GM12878 (cell line): ENCODE measurements around the gene SEC31A. TPM values are rescaled to one million over a fixed set of nuclear protein-coding genes. Genes with fewer than 3 reads are reported as not detected.
A peak's percentile ranks its signal among the peaks of the same experiment; 100 is the strongest.

ENCODE experiments used
- BMI1 ChIP-seq: fragments of 450-650 bp; IDR thresholded peaks from 2 replicates; pipeline ENCODE4 v1.6.1; 2016; ENCODE audit warnings: mild to moderate bottlenecking, moderate library complexity, borderline replicate concordance
- CHD1 ChIP-seq: IDR thresholded peaks from 2 replicates; pipeline ENCODE4 v1.6.1; 2012; ENCODE audit warnings: low read depth, low read length, improper control_type of control experiment
- EZH2 ChIP-seq: IDR thresholded peaks from 2 replicates; pipeline ENCODE4 v1.6.1; 2012; ENCODE audit warnings: low read depth, mild to moderate bottlenecking, control low read depth, inconsistent platforms, low read length, borderline replicate concordance; ENCODE audit not compliant: control insufficient read depth
- HDAC6 ChIP-seq: fragments of 200-600 bp; sonication (generic); IDR thresholded peaks from one replicate; pipeline ENCODE4 v1.8.0; 2017; ENCODE audit warnings: antibody characterized with exemption; ENCODE audit not compliant: unreplicated experiment
- LARP7 ChIP-seq: fragments of 450-650 bp; IDR thresholded peaks from 2 replicates; pipeline ENCODE4 v1.6.1; 2017; ENCODE audit warnings: mild to moderate bottlenecking
- MTA3 ChIP-seq: IDR thresholded peaks from 2 replicates; pipeline ENCODE4 v1.6.1; 2012; ENCODE audit warnings: low read length, inconsistent platforms, borderline replicate concordance
- POLR2AphosphoS2 ChIP-seq: IDR thresholded peaks from 2 replicates; pipeline ENCODE4 v1.6.1; 2011; ENCODE audit warnings: low read depth, mild to moderate bottlenecking, low read length, improper control_type of control experiment, moderate library complexity
- TCF3 ChIP-seq: IDR thresholded peaks from 2 replicates; pipeline ENCODE4 v1.6.1; 2012; ENCODE audit warnings: low read depth, mild to moderate bottlenecking, low read length, borderline replicate concordance; ENCODE audit not compliant: insufficient read depth
- polyA plus RNA-seq, 11 experiments: library from polyadenylated mRNA; depleted of rRNA in 4 of 11; unstranded in 6 of 11; stranded (reverse) in 5 of 11; fragments of >200 nt; fragmentation: Nextera tagmentation in 4 of 11; fragmentation: Illumina TruSeq in 1 of 11; extraction: Ambion mirVana in 4 of 11; extraction: Trizol in 1 of 11; gene quantifications; 1 replicate in 1 of 11; 2 replicates in 10 of 11; pipeline versions ENCODE4 v1.2.1 to v1.2.3, GENCODE V29; 2011 to 2016; ENCODE audit warnings: inconsistent platforms in 2 of 11, missing spikeins in 2 of 11, low read depth in 1 of 11
- total RNA-seq, 4 experiments: library from RNA; depleted of rRNA in 3 of 4; stranded (reverse); fragments of >200 nt in 3 of 4; fragmentation: Illumina TruSeq in 1 of 4; extraction: Trizol in 1 of 4; gene quantifications; 2 replicates each; pipeline versions ENCODE4 v1.2.1 to v1.2.3, GENCODE V29; 2013 to 2021
- TF ChIP-seq, protein P1 (sequence below): fragments of 450-650 bp; IDR thresholded peaks from 2 replicates; pipeline ENCODE4 v1.6.1; 2017; ENCODE audit warnings: low read depth, mild to moderate bottlenecking, moderate library complexity
- TF ChIP-seq, protein P2 (sequence below): fragments of 450-650 bp; IDR thresholded peaks from 2 replicates; pipeline ENCODE4 v1.6.1; 2017; ENCODE audit warnings: borderline replicate concordance
- TF ChIP-seq, protein P3 (sequence below): IDR thresholded peaks from 2 replicates; pipeline ENCODE4 v1.6.1; 2012; ENCODE audit warnings: low read depth, low read length, improper control_type of control experiment
- TF ChIP-seq, protein P4 (sequence below): fragments of 450-650 bp; IDR thresholded peaks from 2 replicates; pipeline ENCODE4 v1.6.1; 2017; ENCODE audit warnings: mild to moderate bottlenecking, moderate library complexity
- TF ChIP-seq, protein P5 (sequence below): fragments of 450-650 bp; formaldehyde crosslinking; IDR thresholded peaks from 2 replicates; pipeline ENCODE4 v1.5.0; 2022; ENCODE audit warnings: mild to moderate bottlenecking, missing genetic modification characterization
- TF ChIP-seq, protein P6 (sequence below): IDR thresholded peaks from 2 replicates; pipeline ENCODE4 v1.6.1; 2012; ENCODE audit warnings: low read depth, low read length, improper control_type of control experiment

Gene SEC31A
- total and polyA plus RNA-seq, 10 of the 15 experiments (the other 5 are each of a cell fraction or from before 2014, with no cell fraction given): 74.6 to 171 (median 129) TPM

DNA sequence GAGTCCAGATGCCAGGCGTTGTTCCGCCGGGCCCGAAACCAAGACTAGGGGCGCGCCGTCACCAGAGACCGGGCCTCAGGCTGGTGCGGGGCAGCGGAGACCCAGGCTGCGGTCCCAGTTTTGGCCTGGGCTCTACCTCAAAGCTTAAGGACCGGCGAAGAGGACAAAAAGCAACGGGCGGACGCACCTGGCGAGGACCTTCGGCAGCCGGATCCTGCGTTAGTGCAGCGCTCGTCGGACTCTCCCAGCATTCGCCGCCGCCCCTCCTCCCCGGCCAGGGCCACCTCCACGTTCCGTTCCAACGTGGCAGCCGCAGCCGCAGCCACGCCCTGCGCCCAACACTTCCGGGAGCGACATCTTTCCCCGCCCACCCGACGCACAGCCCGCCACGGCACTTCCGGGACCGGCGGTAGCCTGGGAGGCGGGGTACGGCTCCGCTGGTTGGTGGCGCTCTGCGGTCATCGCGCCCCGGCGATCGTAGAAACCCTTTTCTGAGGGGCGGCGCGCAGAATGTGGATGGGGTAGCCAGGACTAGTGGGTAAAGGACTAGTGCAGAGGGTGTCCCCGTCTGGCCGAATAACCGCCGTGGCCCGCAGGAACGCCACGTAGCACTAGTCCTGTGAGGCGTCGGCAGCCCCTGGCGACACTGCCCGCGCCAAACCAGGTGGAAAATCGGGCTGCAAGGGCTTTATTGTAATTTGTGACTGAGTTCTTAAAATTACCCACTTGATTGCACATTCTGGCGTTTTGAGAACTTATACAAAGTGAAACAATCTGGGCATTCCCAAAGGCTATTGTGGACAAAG lies at the start of gene SEC31A (continued):
- TF ChIP-seq, protein P1, sequence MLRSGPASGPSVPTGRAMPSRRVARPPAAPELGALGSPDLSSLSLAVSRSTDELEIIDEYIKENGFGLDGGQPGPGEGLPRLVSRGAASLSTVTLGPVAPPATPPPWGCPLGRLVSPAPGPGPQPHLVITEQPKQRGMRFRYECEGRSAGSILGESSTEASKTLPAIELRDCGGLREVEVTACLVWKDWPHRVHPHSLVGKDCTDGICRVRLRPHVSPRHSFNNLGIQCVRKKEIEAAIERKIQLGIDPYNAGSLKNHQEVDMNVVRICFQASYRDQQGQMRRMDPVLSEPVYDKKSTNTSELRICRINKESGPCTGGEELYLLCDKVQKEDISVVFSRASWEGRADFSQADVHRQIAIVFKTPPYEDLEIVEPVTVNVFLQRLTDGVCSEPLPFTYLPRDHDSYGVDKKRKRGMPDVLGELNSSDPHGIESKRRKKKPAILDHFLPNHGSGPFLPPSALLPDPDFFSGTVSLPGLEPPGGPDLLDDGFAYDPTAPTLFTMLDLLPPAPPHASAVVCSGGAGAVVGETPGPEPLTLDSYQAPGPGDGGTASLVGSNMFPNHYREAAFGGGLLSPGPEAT: peak; percentile 52; the same call in 1 of the 2 replicates
- TF ChIP-seq BMI1: no peak
- no peak for TF ChIP-seq MTA3
- TF ChIP-seq, protein P2, sequence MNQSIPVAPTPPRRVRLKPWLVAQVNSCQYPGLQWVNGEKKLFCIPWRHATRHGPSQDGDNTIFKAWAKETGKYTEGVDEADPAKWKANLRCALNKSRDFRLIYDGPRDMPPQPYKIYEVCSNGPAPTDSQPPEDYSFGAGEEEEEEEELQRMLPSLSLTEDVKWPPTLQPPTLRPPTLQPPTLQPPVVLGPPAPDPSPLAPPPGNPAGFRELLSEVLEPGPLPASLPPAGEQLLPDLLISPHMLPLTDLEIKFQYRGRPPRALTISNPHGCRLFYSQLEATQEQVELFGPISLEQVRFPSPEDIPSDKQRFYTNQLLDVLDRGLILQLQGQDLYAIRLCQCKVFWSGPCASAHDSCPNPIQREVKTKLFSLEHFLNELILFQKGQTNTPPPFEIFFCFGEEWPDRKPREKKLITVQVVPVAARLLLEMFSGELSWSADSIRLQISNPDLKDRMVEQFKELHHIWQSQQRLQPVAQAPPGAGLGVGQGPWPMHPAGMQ: no peak
- TF ChIP-seq, protein P3, sequence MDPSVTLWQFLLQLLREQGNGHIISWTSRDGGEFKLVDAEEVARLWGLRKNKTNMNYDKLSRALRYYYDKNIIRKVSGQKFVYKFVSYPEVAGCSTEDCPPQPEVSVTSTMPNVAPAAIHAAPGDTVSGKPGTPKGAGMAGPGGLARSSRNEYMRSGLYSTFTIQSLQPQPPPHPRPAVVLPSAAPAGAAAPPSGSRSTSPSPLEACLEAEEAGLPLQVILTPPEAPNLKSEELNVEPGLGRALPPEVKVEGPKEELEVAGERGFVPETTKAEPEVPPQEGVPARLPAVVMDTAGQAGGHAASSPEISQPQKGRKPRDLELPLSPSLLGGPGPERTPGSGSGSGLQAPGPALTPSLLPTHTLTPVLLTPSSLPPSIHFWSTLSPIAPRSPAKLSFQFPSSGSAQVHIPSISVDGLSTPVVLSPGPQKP: peak; percentile 85
- TF ChIP-seq, protein P4, sequence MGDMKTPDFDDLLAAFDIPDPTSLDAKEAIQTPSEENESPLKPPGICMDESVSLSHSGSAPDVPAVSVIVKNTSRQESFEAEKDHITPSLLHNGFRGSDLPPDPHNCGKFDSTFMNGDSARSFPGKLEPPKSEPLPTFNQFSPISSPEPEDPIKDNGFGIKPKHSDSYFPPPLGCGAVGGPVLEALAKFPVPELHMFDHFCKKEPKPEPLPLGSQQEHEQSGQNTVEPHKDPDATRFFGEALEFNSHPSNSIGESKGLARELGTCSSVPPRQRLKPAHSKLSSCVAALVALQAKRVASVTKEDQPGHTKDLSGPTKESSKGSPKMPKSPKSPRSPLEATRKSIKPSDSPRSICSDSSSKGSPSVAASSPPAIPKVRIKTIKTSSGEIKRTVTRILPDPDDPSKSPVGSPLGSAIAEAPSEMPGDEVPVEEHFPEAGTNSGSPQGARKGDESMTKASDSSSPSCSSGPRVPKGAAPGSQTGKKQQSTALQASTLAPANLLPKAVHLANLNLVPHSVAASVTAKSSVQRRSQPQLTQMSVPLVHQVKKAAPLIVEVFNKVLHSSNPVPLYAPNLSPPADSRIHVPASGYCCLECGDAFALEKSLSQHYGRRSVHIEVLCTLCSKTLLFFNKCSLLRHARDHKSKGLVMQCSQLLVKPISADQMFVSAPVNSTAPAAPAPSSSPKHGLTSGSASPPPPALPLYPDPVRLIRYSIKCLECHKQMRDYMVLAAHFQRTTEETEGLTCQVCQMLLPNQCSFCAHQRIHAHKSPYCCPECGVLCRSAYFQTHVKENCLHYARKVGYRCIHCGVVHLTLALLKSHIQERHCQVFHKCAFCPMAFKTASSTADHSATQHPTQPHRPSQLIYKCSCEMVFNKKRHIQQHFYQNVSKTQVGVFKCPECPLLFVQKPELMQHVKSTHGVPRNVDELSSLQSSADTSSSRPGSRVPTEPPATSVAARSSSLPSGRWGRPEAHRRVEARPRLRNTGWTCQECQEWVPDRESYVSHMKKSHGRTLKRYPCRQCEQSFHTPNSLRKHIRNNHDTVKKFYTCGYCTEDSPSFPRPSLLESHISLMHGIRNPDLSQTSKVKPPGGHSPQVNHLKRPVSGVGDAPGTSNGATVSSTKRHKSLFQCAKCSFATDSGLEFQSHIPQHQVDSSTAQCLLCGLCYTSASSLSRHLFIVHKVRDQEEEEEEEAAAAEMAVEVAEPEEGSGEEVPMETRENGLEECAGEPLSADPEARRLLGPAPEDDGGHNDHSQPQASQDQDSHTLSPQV: no peak
- no peak for TF ChIP-seq CHD1
- TF ChIP-seq EZH2: no peak
- TF ChIP-seq POLR2AphosphoS2: peak; percentile 87
- TF ChIP-seq LARP7: peak; percentile 60; the same call in 1 of the 2 replicates
- TF ChIP-seq, protein P5, sequence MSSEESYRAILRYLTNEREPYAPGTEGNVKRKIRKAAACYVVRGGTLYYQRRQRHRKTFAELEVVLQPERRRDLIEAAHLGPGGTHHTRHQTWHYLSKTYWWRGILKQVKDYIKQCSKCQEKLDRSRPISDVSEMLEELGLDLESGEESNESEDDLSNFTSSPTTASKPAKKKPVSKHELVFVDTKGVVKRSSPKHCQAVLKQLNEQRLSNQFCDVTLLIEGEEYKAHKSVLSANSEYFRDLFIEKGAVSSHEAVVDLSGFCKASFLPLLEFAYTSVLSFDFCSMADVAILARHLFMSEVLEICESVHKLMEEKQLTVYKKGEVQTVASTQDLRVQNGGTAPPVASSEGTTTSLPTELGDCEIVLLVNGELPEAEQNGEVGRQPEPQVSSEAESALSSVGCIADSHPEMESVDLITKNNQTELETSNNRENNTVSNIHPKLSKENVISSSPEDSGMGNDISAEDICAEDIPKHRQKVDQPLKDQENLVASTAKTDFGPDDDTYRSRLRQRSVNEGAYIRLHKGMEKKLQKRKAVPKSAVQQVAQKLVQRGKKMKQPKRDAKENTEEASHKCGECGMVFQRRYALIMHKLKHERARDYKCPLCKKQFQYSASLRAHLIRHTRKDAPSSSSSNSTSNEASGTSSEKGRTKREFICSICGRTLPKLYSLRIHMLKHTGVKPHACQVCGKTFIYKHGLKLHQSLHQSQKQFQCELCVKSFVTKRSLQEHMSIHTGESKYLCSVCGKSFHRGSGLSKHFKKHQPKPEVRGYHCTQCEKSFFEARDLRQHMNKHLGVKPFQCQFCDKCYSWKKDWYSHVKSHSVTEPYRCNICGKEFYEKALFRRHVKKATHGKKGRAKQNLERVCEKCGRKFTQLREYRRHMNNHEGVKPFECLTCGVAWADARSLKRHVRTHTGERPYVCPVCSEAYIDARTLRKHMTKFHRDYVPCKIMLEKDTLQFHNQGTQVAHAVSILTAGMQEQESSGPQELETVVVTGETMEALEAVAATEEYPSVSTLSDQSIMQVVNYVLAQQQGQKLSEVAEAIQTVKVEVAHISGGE (CRISPR knock-in tag): no peak
- peak; percentile 86 for TF ChIP-seq TCF3
- TF ChIP-seq, protein P6, sequence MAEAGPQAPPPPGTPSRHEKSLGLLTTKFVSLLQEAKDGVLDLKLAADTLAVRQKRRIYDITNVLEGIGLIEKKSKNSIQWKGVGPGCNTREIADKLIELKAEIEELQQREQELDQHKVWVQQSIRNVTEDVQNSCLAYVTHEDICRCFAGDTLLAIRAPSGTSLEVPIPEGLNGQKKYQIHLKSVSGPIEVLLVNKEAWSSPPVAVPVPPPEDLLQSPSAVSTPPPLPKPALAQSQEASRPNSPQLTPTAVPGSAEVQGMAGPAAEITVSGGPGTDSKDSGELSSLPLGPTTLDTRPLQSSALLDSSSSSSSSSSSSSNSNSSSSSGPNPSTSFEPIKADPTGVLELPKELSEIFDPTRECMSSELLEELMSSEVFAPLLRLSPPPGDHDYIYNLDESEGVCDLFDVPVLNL: no peak; the same call in 1 of the 2 replicates
- no peak for TF ChIP-seq HDAC6
